DOHH2 (cell line): ENCODE results near the gene IL33.

Experiments
- EZH2phosphoT487 ChIP-seq: fragments of 200-600 bp; sonication (generic); IDR thresholded peaks from 2 replicates; pipeline ENCODE4 v1.6.1; 2017; ENCODE audit warnings: borderline replicate concordance, mild to moderate bottlenecking, antibody characterized with exemption, low read length, moderate library complexity, mixed read lengths
- TF ChIP-seq, protein P1 (sequence below): fragments of 200-600 bp; sonication (generic); IDR thresholded peaks from one replicate; pipeline ENCODE4 v1.5.1; 2014; ENCODE audit warnings: antibody characterized with exemption, mild to moderate bottlenecking, low read depth, low read length; ENCODE audit not compliant: poor library complexity, severe bottlenecking

DNA sequence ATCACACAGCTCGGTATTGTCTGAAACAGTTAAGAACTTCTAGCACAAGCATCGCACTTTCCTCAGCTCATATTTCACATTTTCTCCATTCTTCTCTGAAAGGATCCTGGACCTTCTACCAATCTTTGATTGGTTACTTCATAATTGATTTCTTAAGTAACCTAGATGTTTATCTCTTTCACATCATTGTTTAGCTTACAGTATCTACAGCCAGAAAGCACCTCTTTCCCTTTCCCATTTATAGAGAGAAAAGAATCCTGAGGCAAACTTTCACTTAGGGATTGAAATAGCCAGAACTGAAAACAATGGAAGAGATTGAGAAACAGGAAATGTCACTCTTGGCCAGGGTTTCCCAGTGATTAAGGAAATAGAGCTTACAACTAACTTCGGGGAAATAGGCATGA, 2.5 kb downstream of the IL33 start:
- TF ChIP-seq, protein P1, sequence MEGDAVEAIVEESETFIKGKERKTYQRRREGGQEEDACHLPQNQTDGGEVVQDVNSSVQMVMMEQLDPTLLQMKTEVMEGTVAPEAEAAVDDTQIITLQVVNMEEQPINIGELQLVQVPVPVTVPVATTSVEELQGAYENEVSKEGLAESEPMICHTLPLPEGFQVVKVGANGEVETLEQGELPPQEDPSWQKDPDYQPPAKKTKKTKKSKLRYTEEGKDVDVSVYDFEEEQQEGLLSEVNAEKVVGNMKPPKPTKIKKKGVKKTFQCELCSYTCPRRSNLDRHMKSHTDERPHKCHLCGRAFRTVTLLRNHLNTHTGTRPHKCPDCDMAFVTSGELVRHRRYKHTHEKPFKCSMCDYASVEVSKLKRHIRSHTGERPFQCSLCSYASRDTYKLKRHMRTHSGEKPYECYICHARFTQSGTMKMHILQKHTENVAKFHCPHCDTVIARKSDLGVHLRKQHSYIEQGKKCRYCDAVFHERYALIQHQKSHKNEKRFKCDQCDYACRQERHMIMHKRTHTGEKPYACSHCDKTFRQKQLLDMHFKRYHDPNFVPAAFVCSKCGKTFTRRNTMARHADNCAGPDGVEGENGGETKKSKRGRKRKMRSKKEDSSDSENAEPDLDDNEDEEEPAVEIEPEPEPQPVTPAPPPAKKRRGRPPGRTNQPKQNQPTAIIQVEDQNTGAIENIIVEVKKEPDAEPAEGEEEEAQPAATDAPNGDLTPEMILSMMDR = no peak
- no peak for TF ChIP-seq EZH2phosphoT487
